Smooth muscle cell (in vitro differentiated cells): ENCODE measurements around the gene PLXNA1. TPM values are rescaled to one million over a fixed set of nuclear protein-coding genes. Genes with fewer than 3 reads are reported as not detected.

ENCODE experiments used
- DNase-seq: peaks from one replicate; lab custom pipeline; 2025; ENCODE audit not compliant: unreplicated experiment; lab: John Stamatoyannopoulos, UW
- H2AFZ ChIP-seq: fragments of 200-600 bp; sonication (generic); 2 replicates; pipeline ENCODE4 v1.6.0; 2016; ENCODE audit warnings: antibody characterized with exemption, low read depth, mild to moderate bottlenecking
- H3F3A ChIP-seq: fragments of 200-600 bp; sonication (generic); 2 replicates; pipeline ENCODE4 v1.6.0; 2017; ENCODE audit warnings: antibody characterized with exemption, low read depth
- H3K27ac ChIP-seq: fragments of 200-600 bp; sonication (generic); 2 replicates; pipeline ENCODE4 v1.5.1; 2016; ENCODE audit warnings: low read depth, mild to moderate bottlenecking
- H3K27me3 ChIP-seq: fragments of 200-600 bp; sonication (generic); 2 replicates; pipeline ENCODE4 v1.6.1; 2016; ENCODE audit warnings: low read depth, mild to moderate bottlenecking
- H3K36me3 ChIP-seq: fragments of 200-600 bp; sonication (generic); 2 replicates; pipeline ENCODE4 v1.5.1; 2016; ENCODE audit warnings: low read depth
- H3K4me1 ChIP-seq: fragments of 200-600 bp; sonication (generic); 2 replicates; pipeline ENCODE4 v1.5.1; 2016; ENCODE audit warnings: low read depth
- H3K4me2 ChIP-seq: fragments of 200-600 bp; sonication (generic); 2 replicates; pipeline ENCODE4 v1.6.0; 2016; ENCODE audit warnings: mild to moderate bottlenecking
- H3K4me3 ChIP-seq: fragments of 200-600 bp; sonication (generic); 2 replicates; pipeline ENCODE4 v1.5.1; 2016; ENCODE audit warnings: mild to moderate bottlenecking
- H3K79me2 ChIP-seq: fragments of 200-600 bp; sonication (generic); 2 replicates; pipeline ENCODE4 v1.6.0; 2016; ENCODE audit warnings: low read depth, mild to moderate bottlenecking
- H3K9ac ChIP-seq: fragments of 200-600 bp; sonication (generic); 2 replicates; pipeline ENCODE4 v1.6.0; 2016; ENCODE audit warnings: low read depth
- H3K9me3 ChIP-seq: fragments of 200-600 bp; sonication (generic); replicated peaks from 2 replicates; pipeline ENCODE4 v1.5.1; 2016; ENCODE audit warnings: low read depth
- H4K20me1 ChIP-seq: fragments of 200-600 bp; sonication (generic); 2 replicates; pipeline ENCODE4 v1.6.0; 2016; ENCODE audit warnings: low read depth
- WGBS: methylation state at CpG from one replicate; pipeline ENCODE4 v1.1.7; 2016; ENCODE audit warnings: low lambda C conversion rate; 5-methylcytosine and 5-hydroxymethylcytosine counted together
- polyA plus RNA-seq: library from polyadenylated mRNA; unstranded; fragments of >200 nt; fragmentation: Nextera tagmentation; extraction: Ambion mirVana; gene quantifications from 2 replicates; pipeline ENCODE4 v1.2.1, GENCODE V29; 2016
- total RNA-seq: library from RNA; depleted of rRNA; stranded (reverse); fragments of >200 nt; gene quantifications from 2 replicates; pipeline ENCODE4 v1.2.3, GENCODE V29; 2014
- TF ChIP-seq, protein P1 (sequence below): fragments of 200-600 bp; sonication (generic); IDR thresholded peaks from 2 replicates; pipeline ENCODE4 v1.5.1; 2017; ENCODE audit warnings: borderline replicate concordance, mild to moderate bottlenecking, antibody characterized with exemption; ENCODE audit not compliant: insufficient read depth, poor library complexity, severe bottlenecking

Gene PLXNA1
- total and polyA plus RNA-seq, 2 experiments from 2014 or later: 37.9 to 50.8 TPM

DNA sequence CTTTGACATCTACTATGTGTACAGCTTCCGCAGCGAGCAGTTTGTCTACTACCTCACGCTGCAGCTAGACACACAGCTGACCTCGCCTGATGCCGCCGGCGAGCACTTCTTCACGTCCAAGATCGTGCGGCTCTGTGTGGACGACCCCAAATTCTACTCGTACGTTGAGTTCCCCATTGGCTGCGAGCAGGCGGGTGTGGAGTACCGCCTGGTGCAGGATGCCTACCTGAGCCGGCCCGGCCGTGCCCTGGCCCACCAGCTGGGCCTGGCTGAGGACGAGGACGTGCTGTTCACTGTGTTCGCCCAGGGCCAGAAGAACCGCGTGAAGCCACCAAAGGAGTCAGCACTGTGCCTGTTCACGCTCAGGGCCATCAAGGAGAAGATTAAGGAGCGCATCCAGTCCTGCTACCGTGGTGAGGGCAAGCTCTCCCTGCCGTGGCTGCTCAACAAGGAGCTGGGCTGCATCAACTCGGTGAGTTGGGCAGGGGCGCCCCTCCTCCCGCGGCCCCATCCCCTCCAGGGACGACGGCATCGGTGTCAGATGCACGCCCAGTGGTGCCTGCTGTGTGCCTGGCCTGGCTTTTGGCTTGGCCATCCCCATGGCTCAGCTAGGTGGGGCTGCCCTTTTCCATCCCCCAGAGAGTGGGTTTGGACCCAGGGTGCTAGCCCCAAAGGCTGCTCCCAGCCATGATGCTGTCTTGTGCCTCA, 6.6 kb downstream of the PLXNA1 start:
- H4K20me1 ChIP-seq: peaks cover 100% of the 10 kb centered on the region
- no peaks in the 10 kb centered on the region for H3K36me3 ChIP-seq
- H3K9me3 ChIP-seq: no peaks in the 10 kb centered on the region
- WGBS: 95% methylated on average over 36 of the region's 36 CpGs
- no peak overlapping the region for H3K27ac ChIP-seq
- H3K27me3 ChIP-seq: no peaks in the 10 kb centered on the region
- no peak overlapping the region for H3K4me3 ChIP-seq
- no peak overlapping the region for H3K9ac ChIP-seq
- TF ChIP-seq, protein P1, sequence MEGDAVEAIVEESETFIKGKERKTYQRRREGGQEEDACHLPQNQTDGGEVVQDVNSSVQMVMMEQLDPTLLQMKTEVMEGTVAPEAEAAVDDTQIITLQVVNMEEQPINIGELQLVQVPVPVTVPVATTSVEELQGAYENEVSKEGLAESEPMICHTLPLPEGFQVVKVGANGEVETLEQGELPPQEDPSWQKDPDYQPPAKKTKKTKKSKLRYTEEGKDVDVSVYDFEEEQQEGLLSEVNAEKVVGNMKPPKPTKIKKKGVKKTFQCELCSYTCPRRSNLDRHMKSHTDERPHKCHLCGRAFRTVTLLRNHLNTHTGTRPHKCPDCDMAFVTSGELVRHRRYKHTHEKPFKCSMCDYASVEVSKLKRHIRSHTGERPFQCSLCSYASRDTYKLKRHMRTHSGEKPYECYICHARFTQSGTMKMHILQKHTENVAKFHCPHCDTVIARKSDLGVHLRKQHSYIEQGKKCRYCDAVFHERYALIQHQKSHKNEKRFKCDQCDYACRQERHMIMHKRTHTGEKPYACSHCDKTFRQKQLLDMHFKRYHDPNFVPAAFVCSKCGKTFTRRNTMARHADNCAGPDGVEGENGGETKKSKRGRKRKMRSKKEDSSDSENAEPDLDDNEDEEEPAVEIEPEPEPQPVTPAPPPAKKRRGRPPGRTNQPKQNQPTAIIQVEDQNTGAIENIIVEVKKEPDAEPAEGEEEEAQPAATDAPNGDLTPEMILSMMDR: no peak
- no peaks in the 10 kb centered on the region for H3F3A ChIP-seq
- H3K79me2 ChIP-seq: peaks cover 92% of the 10 kb centered on the region
- no peak overlapping the region for H3K4me2 ChIP-seq
- peaks cover 6% of the 10 kb centered on the region for H3K4me1 ChIP-seq
- no peak overlapping the region for H2AFZ ChIP-seq
- no peak for DNase-seq

DNA sequence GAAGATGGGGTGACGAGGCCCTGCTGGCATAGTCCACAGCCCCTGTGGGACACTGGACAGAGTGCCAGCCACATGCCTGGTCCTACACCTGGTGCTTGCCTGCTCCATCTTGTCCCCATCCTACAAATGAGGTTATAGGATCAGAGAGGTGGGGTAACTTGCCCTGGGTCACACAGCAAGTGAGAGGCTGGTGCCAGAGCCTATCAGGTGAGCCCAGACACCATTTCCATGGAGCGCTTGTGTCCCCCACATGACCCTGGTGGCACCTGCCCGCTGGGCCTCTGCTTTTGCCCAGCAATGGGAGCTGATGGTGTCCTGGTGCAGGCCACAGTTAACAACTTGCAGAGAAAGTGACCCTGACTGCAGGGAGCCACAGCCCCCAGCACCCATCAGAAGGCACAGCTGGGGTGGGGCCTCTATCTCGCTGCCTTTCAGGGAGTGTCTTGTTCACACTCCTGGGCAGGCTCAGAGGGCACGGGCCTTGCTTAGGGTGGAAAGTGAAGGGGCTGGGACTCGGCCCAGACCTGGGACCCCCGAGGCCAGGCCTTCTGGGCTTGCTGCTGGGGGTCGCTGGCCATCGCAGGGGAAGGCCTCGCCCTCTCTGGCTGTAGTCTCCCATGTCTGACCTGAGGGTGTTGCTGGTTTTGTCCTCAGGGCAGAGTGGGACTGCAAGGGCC, 7.2 kb downstream of the PLXNA1 start:
- no peaks in the 10 kb centered on the region for H3F3A ChIP-seq
- H3K4me1 ChIP-seq: no peaks in the 10 kb centered on the region
- no peak overlapping the region for H3K4me2 ChIP-seq
- no peak overlapping the region for H3K27ac ChIP-seq
- 92% methylated on average over 10 of the region's 10 CpGs for WGBS
- no peaks in the 10 kb centered on the region for H3K36me3 ChIP-seq
- no peak for DNase-seq
- H2AFZ ChIP-seq: no peak overlapping the region
- H3K9ac ChIP-seq: no peak overlapping the region
- no peaks in the 10 kb centered on the region for H3K27me3 ChIP-seq
- no peaks in the 10 kb centered on the region for H3K9me3 ChIP-seq
- TF ChIP-seq, protein P1: no peak
- H3K4me3 ChIP-seq: no peak overlapping the region
- H3K79me2 ChIP-seq: peaks cover 92% of the 10 kb centered on the region
- peaks cover 100% of the 10 kb centered on the region for H4K20me1 ChIP-seq

DNA sequence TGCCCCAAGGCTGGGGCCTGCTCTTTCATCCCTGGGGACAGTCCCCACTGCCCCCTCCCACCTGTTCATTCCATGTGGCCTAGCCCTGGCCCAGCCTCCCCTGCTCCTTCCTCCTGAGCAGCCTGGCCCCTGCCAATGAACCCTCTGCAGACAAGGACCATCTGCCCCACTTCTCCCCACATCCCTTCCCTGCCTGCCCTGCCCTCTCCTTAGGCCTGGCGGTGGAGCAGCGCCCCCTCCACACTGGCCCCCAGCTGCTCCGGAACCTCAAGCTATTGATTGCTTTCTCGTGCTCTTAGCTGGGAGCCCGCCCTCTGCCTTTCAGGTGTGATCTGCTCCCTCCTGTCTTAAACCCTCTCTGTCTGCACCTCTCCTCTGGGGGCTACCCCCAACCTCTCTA, 8.0 kb downstream of the PLXNA1 start:
- 97% methylated on average over 5 of the region's 5 CpGs for WGBS
- Histone ChIP-seq H3K79me2 (peaks cover 94% of the 10 kb centered on the region), H3K4me1 (no peaks in the 10 kb centered on the region), H2AFZ (no peak overlapping the region), H3K9ac (no peak overlapping the region), H3K27me3 (no peaks in the 10 kb centered on the region), H3K9me3 (no peaks in the 10 kb centered on the region), H3F3A (no peaks in the 10 kb centered on the region), H4K20me1 (peaks cover 100% of the 10 kb centered on the region), H3K36me3 (no peaks in the 10 kb centered on the region), H3K27ac (no peak overlapping the region), H3K4me3 (no peak overlapping the region), H3K4me2 (no peak overlapping the region)
- TF ChIP-seq, protein P1: no peak
- DNase-seq: no peak
